T-helper 22 cell (primary cell): ENCODE results near the gene AHCY.
"Not testable (repeated sequence)": the region's sequence is repeated elsewhere in the genome, so short reads cannot be mapped to it uniquely, and the experiment has no call there.

Experiments
- DNase-seq: peaks from one replicate; pipeline ENCODE4 v3.0.0-alpha.2; 2020; ENCODE audit warnings: low read depth

AHCY gene

DNA sequence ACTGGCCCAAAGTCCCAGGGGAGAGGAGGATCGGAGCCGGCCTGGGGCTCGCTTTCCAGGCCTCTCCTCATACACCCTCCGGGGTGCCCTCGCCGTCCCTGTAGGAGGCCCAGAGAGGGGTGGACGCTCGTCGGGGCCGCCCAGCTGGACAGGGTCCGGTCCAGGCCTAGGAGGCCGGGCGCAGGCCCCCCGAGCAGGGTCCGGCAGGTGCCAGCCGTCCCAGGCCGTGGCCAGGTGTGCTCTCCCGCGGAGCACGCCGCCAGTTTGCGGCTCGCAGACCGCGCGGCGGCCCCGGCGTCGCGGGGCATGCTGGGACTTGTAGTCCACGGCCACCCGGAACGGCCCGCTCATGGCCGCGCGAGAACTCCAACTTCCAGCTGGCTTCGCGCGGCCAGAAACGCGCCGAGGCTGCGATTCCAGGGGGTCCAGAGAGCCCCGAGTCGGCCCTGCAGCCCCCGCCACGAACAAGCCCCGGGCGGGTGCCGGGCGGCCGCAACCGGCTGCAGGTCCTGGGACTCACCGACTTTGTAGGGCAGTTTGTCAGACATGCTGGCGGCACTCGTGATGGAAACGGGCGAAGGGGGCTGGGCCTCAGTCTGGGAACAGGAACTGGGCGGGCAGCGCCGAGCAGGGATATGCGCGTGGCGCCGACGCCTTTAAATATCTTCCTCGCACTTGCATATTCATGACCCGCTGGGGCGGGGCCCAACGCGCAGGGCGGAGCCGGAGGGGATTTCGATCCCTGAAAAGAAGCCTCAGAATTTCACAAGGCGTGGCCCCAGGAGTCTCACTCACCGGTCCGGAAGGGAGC is at the start of gene AHCY:
AHCY (minus strand) TSS at position 633 of the 811 bp plus-strand sequence; CDS start at position 548, 85 bp downstream.
- DNase-seq, result peak; percentile 87

DNA sequence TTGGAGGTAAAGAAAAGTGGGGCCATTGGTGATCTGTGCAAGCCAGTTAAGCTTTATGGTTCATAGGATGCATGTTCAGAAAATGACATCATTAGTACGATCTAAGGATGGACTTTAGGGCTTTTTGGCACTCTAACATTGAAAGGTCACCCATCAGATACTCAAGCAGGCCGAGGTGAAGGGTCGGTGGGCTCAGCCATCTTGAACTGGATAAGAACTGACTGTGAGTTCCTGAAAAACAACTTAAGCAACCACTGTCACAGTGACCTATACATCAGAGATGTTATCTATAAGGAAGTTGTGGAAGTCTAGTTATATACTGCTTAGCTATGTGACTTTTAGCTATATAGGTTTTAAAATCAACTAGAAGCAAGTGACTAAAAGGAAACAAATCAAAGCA is 46.9 kb upstream of the AHCY start:
- no peak for DNase-seq

DNA sequence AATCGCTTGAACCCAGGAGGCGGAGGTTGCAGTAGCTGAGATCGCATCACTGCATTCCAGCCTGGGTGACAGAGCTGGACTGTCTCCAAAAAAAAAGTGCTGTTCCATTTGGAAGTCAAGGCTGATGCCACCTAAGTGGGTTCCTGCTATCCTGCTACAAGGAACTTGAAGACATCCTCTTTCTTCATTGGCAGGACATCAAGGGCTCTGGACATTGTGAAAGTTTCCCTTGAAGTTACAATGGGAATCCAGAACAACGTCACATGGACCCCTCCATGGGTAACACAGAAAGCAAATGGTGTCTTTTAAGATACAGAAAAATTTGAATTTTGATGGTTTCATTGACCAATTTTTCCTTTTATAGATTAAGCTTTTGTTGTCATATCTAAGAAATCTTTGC is 44.4 kb upstream of the AHCY start:
- no peak for DNase-seq

DNA sequence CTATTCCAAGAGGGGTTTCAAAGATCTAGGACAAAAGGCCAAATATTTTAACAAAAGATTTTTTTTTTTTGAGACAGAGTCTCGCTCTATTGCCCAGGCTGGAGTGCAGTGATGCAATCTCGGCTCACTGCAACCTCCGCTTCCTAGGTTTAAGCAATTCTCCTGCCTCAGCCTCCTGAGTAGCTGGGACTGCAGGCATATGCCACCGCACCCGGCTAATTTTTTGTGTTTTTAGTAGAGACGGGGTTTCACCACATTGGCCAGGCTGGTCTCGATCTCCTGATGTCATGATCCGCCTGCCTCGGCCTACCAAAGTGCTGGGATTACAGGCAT is 43.3 kb upstream of the AHCY start:
- DNase-seq, result not testable (repeated sequence)

DNA sequence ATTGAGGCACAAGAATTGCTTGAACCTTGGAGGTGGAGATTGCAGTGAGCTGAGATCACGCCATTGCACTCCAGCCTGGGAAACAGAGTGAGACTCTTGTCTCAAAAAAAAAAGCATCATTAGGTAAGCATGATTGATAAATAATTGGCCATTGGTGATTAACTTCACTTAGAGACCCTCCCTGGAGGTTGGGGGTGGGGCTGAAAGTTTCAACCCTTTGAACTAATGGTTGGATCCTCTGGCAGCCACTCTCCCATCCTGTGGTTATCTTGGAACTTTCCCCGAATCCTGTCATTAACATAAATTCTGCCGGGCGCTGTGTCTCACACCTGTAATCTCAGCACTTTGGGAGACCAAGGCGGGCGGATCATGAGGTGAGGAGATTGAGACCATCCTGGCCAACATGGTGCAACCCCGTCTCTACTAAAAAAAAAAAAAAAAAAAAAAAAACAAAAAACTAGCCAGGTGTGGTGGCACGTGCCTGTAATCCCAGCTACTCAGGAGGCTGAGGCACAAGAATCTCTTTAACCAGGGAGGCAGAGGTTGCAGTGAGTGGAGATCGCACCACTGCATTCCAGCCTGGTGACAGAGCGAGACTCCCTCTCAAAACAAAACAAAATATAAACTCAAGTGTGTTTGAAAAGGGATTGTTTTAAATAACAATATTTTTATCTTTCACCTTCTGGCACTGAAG is 42.8 kb upstream of the AHCY start:
- DNase-seq, result not testable (repeated sequence)

- no peak for DNase-seq
Measured at GRCh38 chr20:34345402-34345736, 42.2 kb upstream of the AHCY start.

DNA sequence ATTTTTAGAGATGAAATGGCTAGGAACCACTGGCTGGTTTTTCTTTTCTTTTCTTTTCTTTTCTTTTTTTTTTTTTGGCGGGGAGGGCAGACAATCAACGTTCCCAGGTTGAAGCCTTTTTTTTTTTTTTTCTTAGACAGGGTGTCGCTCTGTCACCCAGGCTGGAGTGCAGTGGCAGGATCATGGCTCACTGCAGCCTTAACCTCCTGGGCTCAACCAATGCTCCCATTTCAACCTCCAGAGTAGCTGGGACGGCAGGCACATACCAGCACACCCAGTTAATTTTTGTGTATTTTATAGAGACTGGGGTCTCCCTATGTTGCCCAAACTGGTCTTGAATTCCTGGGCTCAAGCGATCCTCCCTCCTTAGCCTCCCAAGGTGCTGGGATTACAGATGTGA is 41.1 kb upstream of the AHCY start:
- DNase-seq, result no peak

DNA sequence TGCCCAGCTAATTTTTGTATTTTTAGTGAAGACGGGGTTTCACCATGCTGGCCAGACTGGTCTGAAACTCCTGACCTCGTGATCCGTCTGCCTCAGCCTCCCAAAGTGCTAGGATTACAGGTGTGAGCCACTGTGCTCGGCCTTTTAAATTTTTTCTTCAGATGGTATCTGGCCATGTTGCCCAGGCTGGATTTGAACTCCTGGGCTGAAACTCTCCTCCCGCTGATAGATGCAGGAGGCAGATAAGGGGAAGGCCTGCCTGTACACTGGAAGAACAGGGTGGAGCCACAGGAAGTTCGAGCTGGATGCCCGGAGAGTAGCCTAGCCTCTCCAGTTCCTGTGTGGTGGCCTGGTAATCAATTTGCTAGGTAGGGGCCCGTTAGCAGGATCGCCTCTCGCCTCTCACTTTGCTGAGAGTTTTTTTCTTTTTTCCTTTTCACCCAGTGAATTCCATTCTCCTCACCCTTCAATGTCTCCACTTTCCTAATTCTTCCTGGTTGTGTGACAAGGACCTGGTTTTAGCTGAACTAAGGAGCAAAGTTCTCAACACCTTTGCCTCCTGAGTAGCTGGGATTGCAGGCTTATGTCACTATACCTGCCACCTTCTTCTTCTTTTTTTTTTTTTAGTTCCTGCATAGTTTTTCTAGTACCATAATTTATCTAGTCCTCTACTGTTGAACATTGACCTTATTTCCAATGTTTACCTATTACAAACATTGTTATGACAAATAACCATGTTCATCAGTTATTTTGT is 40.5 kb upstream of the AHCY start:
- no peak for DNase-seq

DNA sequence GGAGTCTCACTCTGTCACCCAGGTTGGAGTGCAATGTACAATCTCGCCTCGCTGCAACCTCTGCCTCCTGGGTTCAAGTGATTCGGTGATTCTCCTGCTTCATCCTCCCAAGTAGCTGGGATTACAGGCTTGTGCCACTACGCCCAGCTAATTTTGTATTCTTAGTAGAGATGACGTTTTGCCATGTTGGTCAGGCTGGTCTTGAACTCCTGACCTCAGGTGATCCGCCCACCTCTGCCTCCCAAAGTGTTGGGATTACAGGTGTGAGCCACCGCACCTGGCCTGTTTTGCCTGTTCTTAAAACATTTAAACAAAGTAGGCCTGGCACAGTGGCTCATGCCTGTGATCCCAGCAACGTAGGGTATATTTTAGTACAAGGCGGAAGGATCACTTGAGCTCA is 38.0 kb upstream of the AHCY start:
- not testable (repeated sequence) for DNase-seq

DNA sequence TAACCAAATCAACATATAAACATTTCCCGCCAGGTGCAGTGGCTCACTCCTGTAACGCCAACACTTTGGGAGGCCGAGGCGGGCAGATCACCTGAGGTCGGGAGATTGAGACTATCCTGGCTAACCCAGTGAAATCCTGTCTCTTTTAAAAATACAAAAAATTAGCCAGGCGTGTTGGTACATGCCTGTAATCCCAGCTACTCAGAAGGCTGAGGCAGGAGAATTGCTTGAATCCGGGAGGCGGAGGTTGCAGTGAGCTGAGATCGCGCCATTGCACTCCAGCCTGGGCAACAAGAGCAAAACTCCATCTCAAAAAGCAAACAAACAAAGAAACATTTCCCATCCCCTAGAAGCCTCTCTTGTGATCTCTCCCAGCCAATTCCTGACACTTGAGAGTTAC is 37.6 kb upstream of the AHCY start:
- DNase-seq, result not testable (repeated sequence)

- no peak for DNase-seq
Measured at GRCh38 chr20:34337982-34338726, 35.0 kb upstream of the AHCY start.

GRCh38 chr20:34337544-34337943 is 34.4 kb upstream of the AHCY start:
- no peak for DNase-seq

- DNase-seq, result no peak
Measured at GRCh38 chr20:34334654-34335407, 31.7 kb upstream of the AHCY start.

- DNase-seq, result no peak
Measured at GRCh38 chr20:34333786-34334185, 30.6 kb upstream of the AHCY start.

- DNase-seq, result no peak
Measured at GRCh38 chr20:34332262-34332920, 29.2 kb upstream of the AHCY start.

- no peak for DNase-seq
Measured at GRCh38 chr20:34331838-34332237, 28.7 kb upstream of the AHCY start.

DNA sequence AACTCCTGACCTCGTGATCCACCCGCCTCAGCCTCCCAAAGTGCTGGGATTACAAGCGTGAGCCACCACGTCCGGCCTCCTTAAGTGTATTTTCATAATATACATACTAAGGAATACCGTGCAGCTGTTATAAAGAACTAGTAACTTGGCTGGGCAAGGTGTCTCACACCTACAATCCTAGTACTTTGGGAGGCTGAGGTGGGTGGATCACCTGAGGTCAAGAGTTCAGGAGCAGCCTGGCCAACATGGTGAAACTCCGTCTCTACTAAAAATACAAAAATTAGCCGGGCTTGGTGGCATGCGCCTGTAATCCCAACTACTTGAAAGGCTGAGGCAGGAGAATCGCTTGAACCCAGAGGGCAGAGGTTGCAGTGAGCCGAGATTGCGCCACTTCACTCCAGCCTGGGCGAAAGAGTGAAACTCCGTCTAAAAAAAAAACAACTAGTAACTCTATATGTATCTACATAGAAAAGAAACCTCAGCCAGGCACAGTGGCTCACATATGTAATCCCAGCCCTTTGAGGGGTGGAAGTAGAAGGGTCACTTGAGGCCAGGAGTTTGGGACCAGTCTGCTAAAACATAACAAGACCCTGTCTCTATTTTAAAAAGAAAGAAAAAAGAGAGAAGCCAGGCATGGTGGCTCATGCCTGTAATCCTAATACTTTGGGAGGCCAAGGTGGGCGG is 27.8 kb upstream of the AHCY start:
- not testable (repeated sequence) for DNase-seq

DNA sequence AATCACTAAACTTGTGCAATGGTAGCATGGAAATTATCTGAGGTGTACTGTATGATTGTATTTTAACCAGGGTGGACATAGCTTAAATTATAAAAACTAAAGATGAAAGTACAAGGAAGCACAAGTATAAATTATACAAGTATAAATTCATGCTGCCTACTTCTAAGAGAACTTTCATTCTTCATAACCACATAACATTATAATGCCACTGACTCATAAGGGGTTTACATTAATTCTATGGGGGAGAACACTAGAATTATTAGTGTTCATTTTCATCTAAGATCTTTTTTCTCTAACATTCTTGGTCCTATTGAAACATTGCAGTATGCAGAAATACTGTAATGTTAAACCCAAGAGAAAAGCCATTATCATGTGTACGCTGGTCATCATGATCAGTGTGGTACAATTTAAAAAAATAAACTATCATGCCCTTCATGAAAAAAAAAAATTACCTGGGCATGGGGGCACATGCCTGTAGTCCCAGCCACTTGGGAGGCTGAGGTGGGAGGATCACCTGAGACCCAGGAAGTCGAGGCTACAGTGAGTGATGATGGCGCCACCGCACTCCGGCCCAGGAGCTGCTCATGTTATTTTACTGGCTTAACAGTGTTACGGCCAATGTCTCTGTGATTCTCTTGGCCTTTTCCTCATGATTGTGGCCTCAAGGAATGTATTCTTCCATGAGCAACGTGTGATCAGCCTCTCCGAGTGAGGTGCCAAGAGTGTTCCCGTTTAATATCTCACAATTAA is 25.9 kb upstream of the AHCY start:
- DNase-seq, result no peak

- not testable (repeated sequence) for DNase-seq
Measured at GRCh38 chr20:34328207-34328606, 25.1 kb upstream of the AHCY start.

DNA sequence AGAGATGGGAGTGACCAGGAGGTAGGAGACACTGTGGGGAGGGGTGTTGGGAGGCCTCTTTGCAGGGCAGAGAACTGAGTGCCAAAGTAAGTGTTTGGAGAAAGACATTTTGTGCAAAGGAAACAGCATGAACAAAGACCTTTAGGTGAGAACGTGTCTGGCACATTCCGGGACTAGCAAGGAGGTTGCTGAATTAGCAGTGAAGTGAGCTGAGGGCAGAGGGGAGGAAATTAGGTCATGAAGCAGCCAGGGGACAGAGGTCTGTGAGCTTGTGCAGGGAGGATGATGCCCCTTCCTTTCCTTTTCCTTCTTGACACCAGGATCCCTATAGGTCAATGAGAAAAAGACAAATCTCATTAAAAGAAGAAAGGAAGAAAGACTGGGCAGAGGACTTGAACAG is 21.4 kb upstream of the AHCY start:
- no peak for DNase-seq
